ENCODE data around the gene PDK3. TPM values are rescaled to one million over a fixed set of nuclear protein-coding genes. Genes with fewer than 3 reads are reported as not detected.

PDK3 gene
- total RNA-seq, 1 donor from 2014 or later = 19.4 TPM

- no peaks in the 10 kb centered on the region for H3K4me1 ChIP-seq
- no peaks in the 10 kb centered on the region for H3K9me3 ChIP-seq
- no peaks in the 10 kb centered on the region for H3K36me3 ChIP-seq
- no peak overlapping the region for H3K27ac ChIP-seq
- no peak for TF ChIP-seq CTCF (IDR thresholded peaks at IDR 0.05)
- no peak for ATAC-seq
- DNase-seq = no peak
- no peak overlapping the region for H3K4me3 ChIP-seq
- H3K27me3 ChIP-seq = no peaks in the 10 kb centered on the region
- intact Hi-C loops (cut with DNase I) = no loop called here
Observed at GRCh38 chrX:24426340-24426913, 38.7 kb upstream of the PDK3 start.

DNA sequence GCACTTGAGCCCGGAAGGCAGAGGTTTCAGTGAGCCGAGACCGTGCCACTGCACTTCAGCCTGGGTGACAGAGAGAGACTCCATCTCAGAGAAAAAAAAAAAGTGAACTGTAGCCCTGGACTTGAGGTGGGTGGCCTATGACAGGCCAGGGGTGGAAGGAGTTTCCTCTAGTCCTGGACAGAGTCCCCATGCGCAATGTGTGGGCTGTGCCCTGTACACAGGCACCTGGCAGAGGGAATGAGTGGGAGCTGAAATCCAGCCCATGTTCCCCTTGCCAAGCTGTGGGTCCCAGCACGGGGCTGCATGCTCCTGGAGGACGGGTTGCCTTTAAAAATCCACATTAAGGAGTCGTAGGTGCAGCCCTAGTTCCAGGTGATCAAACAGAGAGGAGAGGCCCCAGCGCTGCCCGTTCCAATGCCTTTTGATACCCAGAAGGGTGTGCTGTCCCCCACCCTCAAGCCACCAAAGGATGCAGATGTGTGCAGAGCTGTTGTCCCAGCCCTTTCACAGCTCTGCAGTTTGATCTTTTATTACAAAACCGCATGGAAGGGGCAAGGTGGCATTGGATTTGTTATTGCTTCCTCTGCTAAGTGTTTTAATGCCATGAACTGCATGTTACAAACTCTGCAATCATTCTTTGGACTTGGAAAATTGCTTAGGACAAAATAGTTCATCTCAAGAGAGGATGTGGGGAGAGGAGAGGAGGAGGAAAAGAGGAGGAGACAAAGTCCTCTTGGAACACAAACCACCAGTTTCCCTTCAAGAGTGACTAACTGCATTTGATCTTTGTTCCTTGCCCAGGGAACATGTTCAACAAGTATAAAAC lies 38.0 kb upstream of the PDK3 start:
- H3K36me3 ChIP-seq = no peaks in the 10 kb centered on the region
- no peak for ATAC-seq

DNA sequence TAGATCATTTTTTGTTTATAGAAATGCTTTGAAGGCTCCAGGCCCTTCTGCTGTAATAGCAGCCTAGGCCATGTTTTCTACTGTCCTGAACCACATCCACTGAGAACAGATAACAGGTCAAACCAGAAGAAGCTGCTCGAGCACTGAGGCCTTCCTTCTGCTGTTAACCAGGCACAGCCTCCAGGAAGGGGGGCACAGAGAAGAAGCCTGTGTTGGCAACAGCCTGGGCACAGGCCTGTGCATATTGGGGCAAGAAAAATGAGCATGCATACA lies 37.4 kb upstream of the PDK3 start:
- TF ChIP-seq CTCF (IDR thresholded peaks at IDR 0.05) = no peak
- no peak overlapping the region for H3K27ac ChIP-seq
- intact Hi-C loops (cut with DNase I) = no loop called here
- ATAC-seq = no peak
- H3K4me1 ChIP-seq = no peaks in the 10 kb centered on the region
- no peaks in the 10 kb centered on the region for H3K27me3 ChIP-seq
- no peak for DNase-seq
- no peaks in the 10 kb centered on the region for H3K36me3 ChIP-seq
- H3K9me3 ChIP-seq = no peaks in the 10 kb centered on the region
- no peak overlapping the region for H3K4me3 ChIP-seq

More for the DNA sequence above, 38.0 kb upstream of the PDK3 start:
- TF ChIP-seq CTCF (IDR thresholded peaks at IDR 0.05) = no peak
- intact Hi-C loops (cut with DNase I) = no loop called here
- Histone ChIP-seq H3K4me1 (no peaks in the 10 kb centered on the region), H3K9me3 (no peaks in the 10 kb centered on the region), H3K27ac (no peak overlapping the region), H3K4me3 (no peak overlapping the region), H3K27me3 (no peaks in the 10 kb centered on the region)
- no peak for DNase-seq

DNA sequence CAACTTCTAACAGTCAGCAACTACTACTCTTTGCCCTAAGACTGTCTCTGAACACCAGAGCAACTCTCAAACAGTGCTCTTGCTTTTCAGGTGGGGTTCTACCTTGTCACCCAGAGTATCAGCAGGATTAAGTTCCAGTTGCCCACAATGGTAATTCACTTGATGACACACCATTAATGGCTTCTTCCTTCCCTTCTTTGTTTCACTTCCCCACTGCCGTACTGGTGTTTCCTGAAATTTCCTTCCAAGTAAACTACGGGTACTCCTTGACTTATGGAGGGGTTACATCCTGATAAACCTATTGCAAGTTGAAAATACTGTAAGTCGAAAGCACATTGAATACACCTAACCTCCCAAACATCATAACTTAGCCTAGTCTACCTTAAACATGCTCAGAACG lies 36.6 kb upstream of the PDK3 start:
- Histone ChIP-seq H3K27ac (no peak overlapping the region), H3K9me3 (no peaks in the 10 kb centered on the region), H3K27me3 (no peaks in the 10 kb centered on the region), H3K36me3 (no peaks in the 10 kb centered on the region), H3K4me3 (no peak overlapping the region), H3K4me1 (no peaks in the 10 kb centered on the region)
- intact Hi-C loops (cut with DNase I) = no loop called here
- no peak for TF ChIP-seq CTCF (IDR thresholded peaks at IDR 0.05)
- no peak for ATAC-seq
- no peak for DNase-seq

GRCh38 chrX:24435060-24435459 lies 30.0 kb upstream of the PDK3 start:
- no peaks in the 10 kb centered on the region for H3K27me3 ChIP-seq

More at GRCh38 chrX:24435060-24435459, 30.0 kb upstream of the PDK3 start:
- no peak for DNase-seq
- Histone ChIP-seq H3K9me3 (no peaks in the 10 kb centered on the region), H3K4me3 (no peak overlapping the region), H3K27ac (no peak overlapping the region), H3K36me3 (no peaks in the 10 kb centered on the region), H3K4me1 (no peaks in the 10 kb centered on the region)
- no peak for ATAC-seq
- no peak for TF ChIP-seq CTCF (IDR thresholded peaks at IDR 0.05)
- intact Hi-C loops (cut with DNase I) = no loop called here

Data from upper lobe of right lung (tissue), 1 donor.